Pancreas (tissue), 10 donors: ENCODE results near the gene RNASE2. TPM values are rescaled to one million over a fixed set of nuclear protein-coding genes. Genes with fewer than 3 reads are reported as not detected.

Source experiments
- ATAC-seq, 4 donors: fragments of 200-7000 bp; cut with Tn5 transposase; one replicate each; pipeline versions ENCODE4 v1.8.0 to v1.9.1; 2020; ENCODE audit warnings: mild to moderate bottlenecking in 4 of 4, moderate library complexity in 4 of 4
- DNase-seq, 6 donors: peaks; one replicate each; pipeline ENCODE4 v3.0.0-alpha.2; 2020
- FAIRE-seq: peaks from 2 replicates; lab custom pipeline; 2012; peaks lifted over from hg19 to GRCh38; lab: Jason Lieb, UNC
- H3K27ac ChIP-seq, 4 donors: fragments of 200-600 bp; sonication (generic); 1 replicate in 3 of 4; 2 replicates in 1 of 4; pipeline versions ENCODE4 v1.5.0 to v1.8.0; 2020
- H3K27me3 ChIP-seq, 4 donors: fragments of 200-600 bp; one replicate each; pipeline ENCODE4 v1.8.0; 2021
- H3K36me3 ChIP-seq, 3 donors: fragments of 200-600 bp; sonication (generic) in 1 of 3; one replicate each; pipeline versions ENCODE4 v1.5.0 to v1.8.0; 2020 to 2021
- H3K4me1 ChIP-seq, 3 donors: fragments of 200-600 bp; one replicate each; pipeline ENCODE4 v1.8.0; 2021
- H3K4me3 ChIP-seq, 4 donors: fragments of 200-600 bp; sonication (generic) in 2 of 4; one replicate each; pipeline versions ENCODE4 v1.5.0 to v1.8.0; 2020 to 2021
- H3K9me3 ChIP-seq, 4 donors: fragments of 200-600 bp; one replicate each; pipeline ENCODE4 v1.8.0; 2021
- CTCF ChIP-seq, 4 donors: fragments of 200-600 bp; sonication (generic) in 3 of 4; IDR thresholded peaks; one replicate each; pipeline versions ENCODE4 v1.5.0 to v1.8.0; 2021; ENCODE audit warnings: antibody characterized with exemption in 4 of 4
- WGBS, 2 donors: extraction: QIAGEN DNeasy Blood & Tissue Kit; methylation state at CpG; one replicate each; pipeline ENCODE4 v1.1.7; 2013; 5-methylcytosine and 5-hydroxymethylcytosine counted together
- intact Hi-C, 3 donors: fragments of 100-400 bp; cut with DNase I; formaldehyde crosslinking; loops; one replicate each; pipeline versions ENCODE4 v1.11.1 to v1.14.2; 2022
- polyA plus RNA-seq, 2 donors: library from polyadenylated mRNA; stranded (reverse); fragments of 200-250 nt; gene quantifications; one replicate each; pipeline ENCODE4 v1.2.3, GENCODE V29; 2013
- total RNA-seq, 6 donors: library from RNA; stranded (reverse); fragmentation: NEBNext Ultra II Directional in 4 of 6; extraction: Animal tissue kit (Norgen Biotek cat#: 25700) in 4 of 6; gene quantifications; one replicate each; pipeline versions ENCODE4 v1.2.1 to v1.2.4, GENCODE V29; 2021 to 2023
- donor health status: healthy with polysubstance abuse.
- donor health status: DM: no; HTN: no; CAD: no; lungs with moderate emphysema.
- donor health status: DM: no; HTN: no; CAD: no.
- donor health status: control.
- donor health status: control.
- donor health status: Bipolar disorder and iron deficiency.
- donor health status: DM: yes; HTN: yes; CAD: no.
- donor health status: DM: no; HTN: no; CAD: no.
- donor health status: DM: no; HTN: no; CAD: no.
- donor health status: DM: yes; HTN: yes; CAD: no.

RNASE2 gene
- total and polyA plus RNA-seq, 8 donors: 0.27 to 1.3 (median 0.45) TPM; not detected in 1

GRCh38 chr14:20969336-20969735 lies 14.0 kb downstream of the RNASE2 start:
- H3K4me1 ChIP-seq: peaks cover 0 to 4% (median 0%) of the 10 kb centered on the region in 3 donors
- no peak overlapping the region for H3K27ac ChIP-seq
- intact Hi-C loops: no loop called here
- no peaks in the 10 kb centered on the region for H3K36me3 ChIP-seq
- no peak for FAIRE-seq
- no peak overlapping the region for H3K4me3 ChIP-seq
- no peak for TF ChIP-seq CTCF (IDR thresholded peaks at IDR 0.05)
- ATAC-seq: no peak
- DNase-seq: no peak
- WGBS, 2 donors: 81 to 87% methylated on average over 3 of the region's 3 CpGs
- no peaks in the 10 kb centered on the region for H3K9me3 ChIP-seq
- H3K27me3 ChIP-seq: no peaks in the 10 kb centered on the region

GRCh38 chr14:20970647-20970982 lies 15.3 kb downstream of the RNASE2 start:
- Histone ChIP-seq H3K27ac (peak overlapping the region in 2 of 4 donors; percentile 48 to 78), H3K27me3 (no peaks in the 10 kb centered on the region), H3K4me1 (peaks cover 0 to 4% (median 0%) of the 10 kb centered on the region in 3 donors), H3K9me3 (no peaks in the 10 kb centered on the region), H3K4me3 (peak overlapping the region; percentile 51 to 73 (median 54)), H3K36me3 (no peaks in the 10 kb centered on the region)
- 12 to 16% methylated on average over 10 of the region's 10 CpGs for WGBS, 2 donors
- ATAC-seq: peak; percentile 17 to 29 (median 22)
- no peak for TF ChIP-seq CTCF (IDR thresholded peaks at IDR 0.05)
- intact Hi-C loops: no loop called here
- no peak for DNase-seq
- FAIRE-seq: no peak

- peak; percentile 81 to 95 (median 88) for DNase-seq
- FAIRE-seq: no peak
- intact Hi-C loops: no loop called here
- Histone ChIP-seq H3K36me3 (no peaks in the 10 kb centered on the region), H3K27me3 (no peaks in the 10 kb centered on the region), H3K4me1 (peaks cover 0 to 4% (median 0%) of the 10 kb centered on the region in 3 donors), H3K9me3 (no peaks in the 10 kb centered on the region), H3K27ac (peak overlapping the region; percentile 48 to 78 (median 54)), H3K4me3 (peak overlapping the region; percentile 51 to 73 (median 54))
- peak; percentile 94 to 99 (median 96) for ATAC-seq
- WGBS, 2 donors: 0 to 1% methylated on average over 47 of the region's 47 CpGs
- TF ChIP-seq CTCF (IDR thresholded peaks at IDR 0.05): peak; percentile 74 to 94 (median 79)
Measured at GRCh38 chr14:20970983-20971704, 15.9 kb downstream of the RNASE2 start.

- Histone ChIP-seq H3K9me3 (no peaks in the 10 kb centered on the region), H3K27me3 (no peaks in the 10 kb centered on the region), H3K36me3 (no peaks in the 10 kb centered on the region), H3K27ac (peak overlapping the region in 3 of 4 donors; percentile 48 to 78 (median 57)), H3K4me1 (peaks cover 0 to 4% (median 0%) of the 10 kb centered on the region in 3 donors), H3K4me3 (peak overlapping the region in 3 of 4 donors; percentile 51 to 73 (median 52))
- intact Hi-C loops: no loop called here
- WGBS, 2 donors: 3 to 7% methylated on average over 8 of the region's 8 CpGs
- no peak for DNase-seq
- ATAC-seq: peak in 3 of 4 donors; percentile 26 to 53 (median 37)
- no peak for TF ChIP-seq CTCF (IDR thresholded peaks at IDR 0.05)
- no peak for FAIRE-seq
Measured at GRCh38 chr14:20971705-20972021, 16.4 kb downstream of the RNASE2 start.

- no peak for FAIRE-seq
- peaks cover 0 to 4% (median 0%) of the 10 kb centered on the region in 3 donors for H3K4me1 ChIP-seq
- intact Hi-C loops: no loop called here
- no peaks in the 10 kb centered on the region for H3K27me3 ChIP-seq
- no peaks in the 10 kb centered on the region for H3K36me3 ChIP-seq
- TF ChIP-seq CTCF (IDR thresholded peaks at IDR 0.05): no peak
- DNase-seq: no peak
- no peaks in the 10 kb centered on the region for H3K9me3 ChIP-seq
- no peak overlapping the region for H3K27ac ChIP-seq
- no peak for ATAC-seq
- H3K4me3 ChIP-seq: no peak overlapping the region
- WGBS, 2 donors: 96 to 98% methylated on average over 3 of the region's 3 CpGs
Measured at GRCh38 chr14:20973501-20973900, 18.2 kb downstream of the RNASE2 start.
